ENCODE measurements around the gene GATAD1. TPM values are rescaled to one million over a fixed set of nuclear protein-coding genes. Genes with fewer than 3 reads are reported as not detected.

GATAD1 gene
- total RNA-seq, 3 donors from 2014 or later: 42.6 to 74.9 (median 51.5) TPM

- intact Hi-C loops (cut with DNase I; ENCODE audit: low total_unique reads): no loop called here
- Histone ChIP-seq H3K27ac (no peak overlapping the region), H3K27me3 (no peaks in the 10 kb centered on the region), H3K9me3 (no peaks in the 10 kb centered on the region), H3K36me3 (peaks cover 14% of the 10 kb centered on the region), H3K4me3 (no peak overlapping the region), H3K4me1 (no peaks in the 10 kb centered on the region)
- DNase-seq (ENCODE audit: low spot score in 2 of 2): no peak
- no peak for TF ChIP-seq POLR2AphosphoS5 (IDR thresholded peaks at IDR 0.05)
- no peak for TF ChIP-seq CTCF (IDR thresholded peaks at IDR 0.05)
- no peak for TF ChIP-seq POLR2A (IDR thresholded peaks at IDR 0.05)
Measured at GRCh38 chr7:92487804-92488203, 40.5 kb downstream of the GATAD1 start.

- intact Hi-C loops (cut with DNase I; ENCODE audit: low total_unique reads): no loop called here
- no peak overlapping the region for H3K4me3 ChIP-seq
- H3K4me1 ChIP-seq: no peaks in the 10 kb centered on the region
- no peak for DNase-seq (ENCODE audit: low spot score in 2 of 2)
- peaks cover 14% of the 10 kb centered on the region for H3K36me3 ChIP-seq
- TF ChIP-seq CTCF (IDR thresholded peaks at IDR 0.05) (no peak), POLR2A (IDR thresholded peaks at IDR 0.05) (no peak), POLR2AphosphoS5 (IDR thresholded peaks at IDR 0.05) (no peak)
- no peaks in the 10 kb centered on the region for H3K27me3 ChIP-seq
- H3K27ac ChIP-seq: no peak overlapping the region
- no peaks in the 10 kb centered on the region for H3K9me3 ChIP-seq
Measured at GRCh38 chr7:92489634-92490033, 42.4 kb downstream of the GATAD1 start.

- Histone ChIP-seq H3K4me1 (no peaks in the 10 kb centered on the region), H3K36me3 (peaks cover 16% of the 10 kb centered on the region), H3K27me3 (no peaks in the 10 kb centered on the region), H3K9me3 (no peaks in the 10 kb centered on the region), H3K4me3 (no peak overlapping the region), H3K27ac (no peak overlapping the region)
- intact Hi-C loops (cut with DNase I; ENCODE audit: low total_unique reads): no loop called here
- TF ChIP-seq POLR2AphosphoS5 (IDR thresholded peaks at IDR 0.05) (no peak), POLR2A (IDR thresholded peaks at IDR 0.05) (no peak), CTCF (IDR thresholded peaks at IDR 0.05) (no peak)
- no peak for DNase-seq (ENCODE audit: low spot score in 2 of 2)
Measured at GRCh38 chr7:92496876-92497275, 49.6 kb downstream of the GATAD1 start.

GRCh38 chr7:92498557-92498956 lies 51.3 kb downstream of the GATAD1 start:
- H3K4me3 ChIP-seq: no peak overlapping the region
- H3K27me3 ChIP-seq: no peaks in the 10 kb centered on the region
- TF ChIP-seq CTCF (IDR thresholded peaks at IDR 0.05): no peak
- TF ChIP-seq POLR2A (IDR thresholded peaks at IDR 0.05): no peak
- no peak for TF ChIP-seq POLR2AphosphoS5 (IDR thresholded peaks at IDR 0.05)
- intact Hi-C loops (cut with DNase I; ENCODE audit: low total_unique reads): no loop called here
- H3K27ac ChIP-seq: no peak overlapping the region
- no peaks in the 10 kb centered on the region for H3K9me3 ChIP-seq
- peaks cover 12% of the 10 kb centered on the region for H3K36me3 ChIP-seq
- H3K4me1 ChIP-seq: no peaks in the 10 kb centered on the region
- DNase-seq (ENCODE audit: low spot score in 2 of 2): no peak

GRCh38 chr7:92503767-92504166 lies 56.5 kb downstream of the GATAD1 start:
- no peak overlapping the region for H3K27ac ChIP-seq
- no peaks in the 10 kb centered on the region for H3K4me1 ChIP-seq
- no peaks in the 10 kb centered on the region for H3K9me3 ChIP-seq
- no peak for DNase-seq (ENCODE audit: low spot score in 2 of 2)
- intact Hi-C loops (cut with DNase I; ENCODE audit: low total_unique reads): no loop called here
- H3K4me3 ChIP-seq: no peak overlapping the region
- H3K36me3 ChIP-seq: peaks cover 13% of the 10 kb centered on the region
- H3K27me3 ChIP-seq: no peaks in the 10 kb centered on the region
- TF ChIP-seq POLR2A (IDR thresholded peaks at IDR 0.05): no peak
- no peak for TF ChIP-seq CTCF (IDR thresholded peaks at IDR 0.05)
- TF ChIP-seq POLR2AphosphoS5 (IDR thresholded peaks at IDR 0.05): no peak
